CD4-positive, CD25-positive, alpha-beta regulatory T cell (primary cell): ENCODE measurements around the gene PTPRQ. TPM values are rescaled to one million over a fixed set of nuclear protein-coding genes. Genes with fewer than 3 reads are reported as not detected.
A peak's percentile ranks its signal among the peaks of the same experiment; 100 is the strongest.

Experiments used
- ATAC-seq, 2 donors: fragments of 150-1000 bp; cut with Tn5 transposase; one replicate each; pipeline ENCODE4 v1.10.0; 2021; ENCODE audit warnings: low read depth in 2 of 2, moderate number of reproducible peaks in 2 of 2, moderate library complexity in 1 of 2
- DNase-seq, 3 donors: peaks; one replicate each; pipeline versions ENCODE4 v3.0.0 to v3.0.0-alpha.2; 2012 to 2022; ENCODE audit warnings: mixed read lengths in 1 of 3
- H3K27ac ChIP-seq: one replicate; pipeline ENCODE4 v1.7.0; 2013; ENCODE audit warnings: mild to moderate bottlenecking, low read length; ENCODE audit not compliant: insufficient read depth, poor library complexity, severe bottlenecking
- H3K27me3 ChIP-seq: one replicate; pipeline ENCODE4 v1.7.0; 2013; ENCODE audit warnings: low read length; ENCODE audit not compliant: control insufficient read depth, insufficient read depth
- H3K36me3 ChIP-seq: one replicate; pipeline ENCODE4 v1.7.0; 2013; ENCODE audit warnings: mild to moderate bottlenecking, low read length, moderate library complexity; ENCODE audit not compliant: control insufficient read depth, insufficient read depth
- H3K4me1 ChIP-seq: 2 replicates; pipeline ENCODE4 v1.7.0; 2013; ENCODE audit warnings: mild to moderate bottlenecking, low read length; ENCODE audit not compliant: insufficient read depth, control insufficient read depth, poor library complexity, severe bottlenecking
- H3K4me3 ChIP-seq: one replicate; pipeline ENCODE4 v1.7.0; 2013; ENCODE audit warnings: low read depth, mild to moderate bottlenecking, low read length, moderate library complexity
- H3K9me3 ChIP-seq, 2 experiments: 1 replicate in 1 of 2; 2 replicates in 1 of 2; pipeline ENCODE4 v1.7.0; 2013; ENCODE audit warnings: low read length in 2 of 2, mild to moderate bottlenecking in 1 of 2, moderate library complexity in 1 of 2; ENCODE audit not compliant: control insufficient read depth in 2 of 2
- H3K27ac Mint-ChIP-seq, 3 donors: one replicate each; pipeline ENCODE4 v1.8.0; 2020 to 2022; ENCODE audit warnings: mild to moderate bottlenecking in 3 of 3, mixed read lengths in 3 of 3, moderate library complexity in 2 of 3
- H3K27me3 Mint-ChIP-seq: one replicate; pipeline ENCODE4 v1.8.0; 2022; ENCODE audit warnings: mild to moderate bottlenecking, mixed read lengths
- H3K36me3 Mint-ChIP-seq: one replicate; pipeline ENCODE4 v1.8.0; 2020; ENCODE audit warnings: mixed read lengths
- H3K4me1 Mint-ChIP-seq, 4 donors: one replicate each; pipeline ENCODE4 v1.8.0; 2020 to 2022; ENCODE audit warnings: mixed read lengths in 4 of 4, mild to moderate bottlenecking in 1 of 4
- H3K4me3 Mint-ChIP-seq, 4 donors: one replicate each; pipeline ENCODE4 v1.8.0; 2020 to 2022; ENCODE audit warnings: mild to moderate bottlenecking in 4 of 4, mixed read lengths in 4 of 4, moderate library complexity in 3 of 4
- H3K9me3 Mint-ChIP-seq, 7 donors: one replicate each; pipeline ENCODE4 v1.8.0; 2020 to 2022; ENCODE audit warnings: mixed read lengths in 7 of 7, mild to moderate bottlenecking in 3 of 7, moderate library complexity in 2 of 7
- polyA plus RNA-seq, 4 donors: library from polyadenylated mRNA; unstranded; fragments of 300-500 nt; fragmentation: Illumina TruSeq; gene quantifications; one replicate each; pipeline ENCODE4 v1.2.3, GENCODE V29; 2021
- total RNA-seq: library from RNA; stranded (reverse); gene quantifications from one replicate; pipeline ENCODE4 v1.2.3, GENCODE V29; 2022

Gene PTPRQ
- total RNA-seq = not detected
- not detected for polyA plus RNA-seq

GRCh38 chr12:80443974-80444666 is at the start of gene PTPRQ:
TSS of gene PTPRQ (plus strand) at chr12:80444235. CDS start at chr12:80444346, 111 bp downstream.
- H3K27ac ChIP-seq = no peak within 1 kb of the TSS
- no peak for ATAC-seq
- H3K27me3 ChIP-seq = no peaks in the 10 kb centered on the region
- Mint-ChIP-seq H3K27ac (no peak within 1 kb of the TSS), H3K27me3 (no peaks in the 10 kb centered on the region), H3K4me3 (no peak within 1 kb of the TSS), H3K4me1 (no peaks in the 10 kb centered on the region), H3K9me3 (peaks cover 0 to 19% (median 9%) of the 10 kb centered on the region in 7 donors), H3K36me3 (no peaks in the 10 kb centered on the region)
- H3K4me1 ChIP-seq = no peaks in the 10 kb centered on the region
- DNase-seq = no peak
- H3K36me3 ChIP-seq = no peaks in the 10 kb centered on the region
- H3K4me3 ChIP-seq = no peak within 1 kb of the TSS
- no peaks in the 10 kb centered on the region for H3K9me3 ChIP-seq

DNA sequence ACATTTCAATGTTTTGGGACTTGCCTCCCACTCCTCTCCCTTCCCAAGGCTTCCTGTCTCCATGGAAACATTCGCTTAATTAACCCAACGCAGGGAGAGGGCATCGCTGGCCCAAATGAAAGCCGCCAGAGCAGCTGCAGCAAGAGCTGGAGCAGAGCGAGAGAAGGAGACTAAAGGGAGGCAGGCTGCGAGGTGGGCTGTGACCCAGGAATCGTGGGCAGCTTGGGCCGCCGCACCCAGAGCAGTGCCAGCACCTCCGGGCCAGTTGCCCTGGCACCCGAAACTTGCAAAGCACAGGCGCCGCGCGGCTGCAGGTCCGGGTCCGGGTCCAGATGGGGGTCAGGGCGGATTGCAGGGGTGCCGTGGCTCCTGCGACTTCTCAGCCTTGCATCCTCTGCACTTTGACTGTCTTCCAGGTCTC is 43.5 kb upstream of the PTPRQ start:
- no peaks in the 10 kb centered on the region for H3K36me3 ChIP-seq
- no peak overlapping the region for H3K4me3 ChIP-seq
- DNase-seq (no peak), ATAC-seq (no peak)
- no peaks in the 10 kb centered on the region for H3K36me3 Mint-ChIP-seq
- no peak overlapping the region for H3K4me3 Mint-ChIP-seq
- peaks cover 0 to 5% (median 0%) of the 10 kb centered on the region in 4 donors for H3K4me1 Mint-ChIP-seq
- no peaks in the 10 kb centered on the region for H3K27me3 Mint-ChIP-seq
- H3K27ac Mint-ChIP-seq = no peak overlapping the region
- H3K9me3 Mint-ChIP-seq = peaks cover 0 to 10% (median 4%) of the 10 kb centered on the region in 7 donors
- H3K27me3 ChIP-seq = no peaks in the 10 kb centered on the region
- H3K4me1 ChIP-seq = no peaks in the 10 kb centered on the region
- no peaks in the 10 kb centered on the region for H3K9me3 ChIP-seq
- no peak overlapping the region for H3K27ac ChIP-seq

GRCh38 chr12:80401191-80401590 is 42.8 kb upstream of the PTPRQ start:
- H3K36me3 ChIP-seq = no peaks in the 10 kb centered on the region
- ATAC-seq (no peak), DNase-seq (no peak)
- Mint-ChIP-seq H3K9me3 (peaks cover 0 to 10% (median 4%) of the 10 kb centered on the region in 7 donors), H3K36me3 (no peaks in the 10 kb centered on the region), H3K27ac (no peak overlapping the region), H3K4me3 (no peak overlapping the region), H3K27me3 (no peaks in the 10 kb centered on the region), H3K4me1 (peaks cover 0 to 5% (median 0%) of the 10 kb centered on the region in 4 donors)
- H3K27me3 ChIP-seq = no peaks in the 10 kb centered on the region
- H3K9me3 ChIP-seq = no peaks in the 10 kb centered on the region
- no peaks in the 10 kb centered on the region for H3K4me1 ChIP-seq
- H3K4me3 ChIP-seq = no peak overlapping the region
- no peak overlapping the region for H3K27ac ChIP-seq

DNA sequence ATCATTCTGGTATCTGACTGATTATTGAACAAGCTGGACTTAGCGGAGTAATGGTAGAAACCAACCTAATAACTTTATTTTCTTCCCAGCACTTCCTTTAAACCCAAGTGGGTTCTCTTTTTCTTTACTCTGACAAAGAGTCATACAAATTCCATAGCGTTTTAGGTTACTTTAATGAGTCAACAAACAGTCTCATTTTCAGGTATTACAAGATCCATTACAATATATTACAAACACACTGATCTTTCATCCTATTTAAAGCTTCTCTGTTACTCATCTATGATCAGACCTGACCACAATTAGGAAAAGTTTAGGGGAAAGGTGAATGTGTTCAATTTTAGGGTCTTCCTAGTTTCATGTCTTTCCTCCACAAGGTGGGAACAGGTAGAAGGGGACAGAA is 39.4 kb upstream of the PTPRQ start:
- Histone ChIP-seq H3K4me1 (no peaks in the 10 kb centered on the region), H3K4me3 (no peak overlapping the region), H3K36me3 (no peaks in the 10 kb centered on the region), H3K27me3 (no peaks in the 10 kb centered on the region), H3K27ac (no peak overlapping the region), H3K9me3 (no peaks in the 10 kb centered on the region)
- Mint-ChIP-seq H3K4me3 (no peak overlapping the region), H3K27me3 (no peaks in the 10 kb centered on the region), H3K4me1 (peaks cover 0 to 5% (median 0%) of the 10 kb centered on the region in 4 donors), H3K36me3 (no peaks in the 10 kb centered on the region), H3K9me3 (peaks cover 0 to 5% (median 3%) of the 10 kb centered on the region in 7 donors), H3K27ac (no peak overlapping the region)
- ATAC-seq = no peak
- no peak for DNase-seq

GRCh38 chr12:80406253-80406652 is 37.8 kb upstream of the PTPRQ start:
- Mint-ChIP-seq H3K36me3 (no peaks in the 10 kb centered on the region), H3K4me3 (no peak overlapping the region), H3K27ac (no peak overlapping the region), H3K27me3 (no peaks in the 10 kb centered on the region), H3K4me1 (no peaks in the 10 kb centered on the region), H3K9me3 (peaks cover 0 to 4% (median 0%) of the 10 kb centered on the region in 7 donors)
- no peaks in the 10 kb centered on the region for H3K36me3 ChIP-seq
- ATAC-seq (no peak), DNase-seq (no peak)
- no peaks in the 10 kb centered on the region for H3K9me3 ChIP-seq
- no peaks in the 10 kb centered on the region for H3K4me1 ChIP-seq
- no peak overlapping the region for H3K27ac ChIP-seq
- no peak overlapping the region for H3K4me3 ChIP-seq
- H3K27me3 ChIP-seq = no peaks in the 10 kb centered on the region

GRCh38 chr12:80411787-80412186 is 32.2 kb upstream of the PTPRQ start:
- no peaks in the 10 kb centered on the region for H3K27me3 ChIP-seq
- Mint-ChIP-seq H3K4me1 (no peaks in the 10 kb centered on the region), H3K9me3 (peaks cover 0 to 4% (median 0%) of the 10 kb centered on the region in 7 donors), H3K4me3 (no peak overlapping the region), H3K27me3 (no peaks in the 10 kb centered on the region), H3K27ac (no peak overlapping the region), H3K36me3 (no peaks in the 10 kb centered on the region)
- H3K4me3 ChIP-seq = no peak overlapping the region
- H3K9me3 ChIP-seq = no peaks in the 10 kb centered on the region
- DNase-seq = no peak
- no peaks in the 10 kb centered on the region for H3K4me1 ChIP-seq
- no peak for ATAC-seq
- no peak overlapping the region for H3K27ac ChIP-seq
- no peaks in the 10 kb centered on the region for H3K36me3 ChIP-seq

DNA sequence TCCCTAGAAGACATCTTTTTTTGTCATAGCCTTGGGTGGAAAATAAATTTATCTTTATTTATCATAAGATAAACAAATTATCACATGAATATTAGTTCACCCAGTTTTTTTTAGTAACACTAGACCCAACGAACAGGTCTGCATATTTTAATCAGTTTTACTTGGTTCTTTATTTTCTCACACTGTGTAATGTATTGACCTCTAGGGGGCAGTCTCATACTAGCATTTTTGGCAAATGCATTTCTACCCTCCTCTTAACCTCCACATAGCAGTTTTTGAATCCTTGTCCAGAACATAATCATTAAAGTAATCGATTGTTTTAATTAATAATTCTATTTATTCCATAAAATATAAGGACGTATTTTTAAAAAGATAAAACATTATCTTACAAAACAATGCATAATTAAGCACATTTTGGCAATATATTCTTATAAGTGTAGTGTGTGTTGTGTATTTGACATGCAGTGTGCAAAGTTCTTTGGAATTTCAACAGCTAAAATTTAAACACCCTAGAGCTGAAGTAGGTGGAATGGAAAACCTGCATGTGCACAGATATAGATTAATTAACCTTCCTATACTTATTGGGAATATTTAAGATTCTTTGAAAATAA is 31.6 kb upstream of the PTPRQ start:
- Mint-ChIP-seq H3K4me1 (no peaks in the 10 kb centered on the region), H3K27me3 (no peaks in the 10 kb centered on the region), H3K9me3 (peaks cover 0 to 4% (median 0%) of the 10 kb centered on the region in 7 donors), H3K36me3 (no peaks in the 10 kb centered on the region), H3K27ac (no peak overlapping the region), H3K4me3 (no peak overlapping the region)
- no peaks in the 10 kb centered on the region for H3K36me3 ChIP-seq
- no peaks in the 10 kb centered on the region for H3K4me1 ChIP-seq
- ATAC-seq (no peak), DNase-seq (peak in 1 of 3 donors; percentile 30)
- no peak overlapping the region for H3K27ac ChIP-seq
- H3K27me3 ChIP-seq = no peaks in the 10 kb centered on the region
- no peak overlapping the region for H3K4me3 ChIP-seq
- no peaks in the 10 kb centered on the region for H3K9me3 ChIP-seq

DNA sequence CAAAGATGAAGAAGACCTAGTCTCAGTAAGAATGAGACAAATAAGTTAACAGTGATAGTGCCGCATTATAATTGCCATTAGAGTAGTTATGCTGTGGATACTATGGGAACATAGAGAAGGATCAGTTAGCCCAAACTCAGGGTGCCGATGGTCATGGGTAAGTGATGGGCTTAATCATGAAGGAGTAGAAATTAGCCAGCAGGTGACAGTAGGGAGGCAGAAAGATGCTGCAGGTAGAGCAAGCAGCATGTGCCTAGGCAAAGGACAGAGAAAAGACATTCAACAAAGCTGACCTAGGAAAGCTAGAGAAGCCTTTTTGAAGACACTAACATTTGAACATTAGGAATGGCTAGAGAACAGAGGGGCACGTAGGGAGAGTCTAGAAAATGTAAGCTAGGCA is 30.6 kb upstream of the PTPRQ start:
- Mint-ChIP-seq H3K4me3 (no peak overlapping the region), H3K36me3 (no peaks in the 10 kb centered on the region), H3K9me3 (peaks cover 0 to 4% (median 0%) of the 10 kb centered on the region in 7 donors), H3K27ac (no peak overlapping the region), H3K27me3 (no peaks in the 10 kb centered on the region), H3K4me1 (no peaks in the 10 kb centered on the region)
- no peak overlapping the region for H3K27ac ChIP-seq
- no peaks in the 10 kb centered on the region for H3K36me3 ChIP-seq
- DNase-seq (no peak), ATAC-seq (no peak)
- H3K4me1 ChIP-seq = no peaks in the 10 kb centered on the region
- no peak overlapping the region for H3K4me3 ChIP-seq
- H3K27me3 ChIP-seq = no peaks in the 10 kb centered on the region
- H3K9me3 ChIP-seq = no peaks in the 10 kb centered on the region
